Fibroblast of the aortic adventitia (primary cell): ENCODE data around the gene HPGD. TPM values are rescaled to one million over a fixed set of nuclear protein-coding genes. Genes with fewer than 3 reads are reported as not detected.

ENCODE experiments used
- DNase-seq: peaks from one replicate; pipeline ENCODE4 v3.0.0-alpha.2; 2010; ENCODE audit warnings: low read depth
- H3K4me3 ChIP-seq: 2 replicates; pipeline ENCODE4 v1.5.1; 2011; ENCODE audit warnings: low read depth, mild to moderate bottlenecking, control low read depth, low read length, moderate library complexity
- CTCF ChIP-seq: IDR thresholded peaks from 2 replicates; pipeline ENCODE4 v1.5.1; 2011; ENCODE audit warnings: mild to moderate bottlenecking, low read length, control low read depth, inconsistent platforms; ENCODE audit not compliant: insufficient read depth
- total RNA-seq: library from RNA; depleted of rRNA; stranded (reverse); fragments of >200 nt; gene quantifications from 2 replicates; pipeline ENCODE4 v1.2.3, GENCODE V29; 2012; ENCODE audit warnings: low replicate concordance

HPGD gene
- total RNA-seq, 1 donor, result 2.7 TPM

GRCh38 chr4:174531486-174531885 lies 9.2 kb upstream of the HPGD start:
- TF ChIP-seq CTCF, result no peak
- peak; percentile 70 for DNase-seq
- H3K4me3 ChIP-seq, result no peak overlapping the region

- TF ChIP-seq CTCF, result no peak
- DNase-seq, result no peak
- no peak overlapping the region for H3K4me3 ChIP-seq
These were observed 5.9 kb upstream of the HPGD start for GRCh38 chr4:174528226-174528625.

GRCh38 chr4:174526731-174527130 lies 4.4 kb upstream of the HPGD start:
- no peak for DNase-seq
- no peak for TF ChIP-seq CTCF
- no peak overlapping the region for H3K4me3 ChIP-seq

- no peak for TF ChIP-seq CTCF
- DNase-seq, result no peak
These were observed 2.0 kb upstream of the HPGD start for GRCh38 chr4:174524242-174524641.

GRCh38 chr4:174523025-174523693 lies 871 bp upstream of the HPGD start:
- peak; percentile 27 for DNase-seq
- H3K4me3 ChIP-seq, result peak overlapping the region; percentile 71
- TF ChIP-seq CTCF, result no peak

More at GRCh38 chr4:174524242-174524641, 2.0 kb upstream of the HPGD start:
- H3K4me3 ChIP-seq, result no peak overlapping the region

- TF ChIP-seq CTCF, result no peak
- no peak for DNase-seq
- peak overlapping the region; percentile 71 for H3K4me3 ChIP-seq
These were observed 497 bp downstream of the HPGD start for GRCh38 chr4:174521800-174522182.

GRCh38 chr4:174520660-174521059 lies 1.6 kb downstream of the HPGD start:
- TF ChIP-seq CTCF, result no peak
- DNase-seq, result no peak
- no peak overlapping the region for H3K4me3 ChIP-seq
